Measurements from ENCODE around the gene PALMD. TPM values are rescaled to one million over a fixed set of nuclear protein-coding genes. Genes with fewer than 3 reads are reported as not detected.

The PALMD gene
- polyA plus RNA-seq, 5 donors, result 26.1 to 33.6 (median 26.9) TPM

GRCh38 chr1:99740141-99740540, 94.2 kb downstream of the PALMD start:
- no peak for DNase-seq

Other genes starting within 250 kb of the PALMD start
- gene FRRS1, start 120.5 kb downstream of the PALMD start, polyA plus RNA-seq (ENCODE audit: insufficient read depth in 1 of 5, insufficient read length in 5 of 5, low replicate concordance in 1 of 5), result 10 to 100 TPM in 4 of 5 donors, 1 to 10 TPM in 1; 7.8 to 14.1 (median 11.6) TPM
- gene AGL, start 204.2 kb downstream of the PALMD start, polyA plus RNA-seq (ENCODE audit: insufficient read depth in 1 of 5, insufficient read length in 5 of 5, low replicate concordance in 1 of 5), result 10 to 100 TPM; 18.0 to 24.9 (median 21.0) TPM